ENCODE measurements around the gene CALHM3.

Gene CALHM3

GRCh38 chr10:103502849-103503660, 24.0 kb upstream of the CALHM3 start:
- no peak for TF ChIP-seq CTCF (IDR thresholded peaks at IDR 0.05; ENCODE audit: low read depth, low read length)
- in situ Hi-C loops (cut with HindIII; ENCODE audit: low sequenced_read_pairs): no loop called here
- DNase-seq (ENCODE audit: low read depth, low spot score): no peak
- no peak overlapping the region for H3K4me3 ChIP-seq (ENCODE audit: low read depth, low read length)

- no peak for DNase-seq (ENCODE audit: low read depth, low spot score)
- no peak overlapping the region for H3K4me3 ChIP-seq (ENCODE audit: low read depth, low read length)
- in situ Hi-C loops (cut with HindIII; ENCODE audit: low sequenced_read_pairs): no loop called here
- TF ChIP-seq CTCF (IDR thresholded peaks at IDR 0.05; ENCODE audit: low read depth, low read length): no peak
Measured at GRCh38 chr10:103501186-103501585, 22.1 kb upstream of the CALHM3 start.

GRCh38 chr10:103500481-103500880, 21.4 kb upstream of the CALHM3 start:
- no peak overlapping the region for H3K4me3 ChIP-seq (ENCODE audit: low read depth, low read length)
- in situ Hi-C loops (cut with HindIII; ENCODE audit: low sequenced_read_pairs): no loop called here
- DNase-seq (ENCODE audit: low read depth, low spot score): no peak
- TF ChIP-seq CTCF (IDR thresholded peaks at IDR 0.05; ENCODE audit: low read depth, low read length): no peak

GRCh38 chr10:103499881-103500280, 20.8 kb upstream of the CALHM3 start:
- no peak overlapping the region for H3K4me3 ChIP-seq (ENCODE audit: low read depth, low read length)
- no peak for TF ChIP-seq CTCF (IDR thresholded peaks at IDR 0.05; ENCODE audit: low read depth, low read length)
- in situ Hi-C loops (cut with HindIII; ENCODE audit: low sequenced_read_pairs): no loop called here
- DNase-seq (ENCODE audit: low read depth, low spot score): no peak

GRCh38 chr10:103498936-103499638, 20.0 kb upstream of the CALHM3 start:
- in situ Hi-C loops (cut with HindIII; ENCODE audit: low sequenced_read_pairs): no loop called here
- no peak for DNase-seq (ENCODE audit: low read depth, low spot score)
- no peak for TF ChIP-seq CTCF (IDR thresholded peaks at IDR 0.05; ENCODE audit: low read depth, low read length)
- no peak overlapping the region for H3K4me3 ChIP-seq (ENCODE audit: low read depth, low read length)

- in situ Hi-C loops (cut with HindIII; ENCODE audit: low sequenced_read_pairs): no loop called here
- no peak overlapping the region for H3K4me3 ChIP-seq (ENCODE audit: low read depth, low read length)
- no peak for DNase-seq (ENCODE audit: low read depth, low spot score)
- no peak for TF ChIP-seq CTCF (IDR thresholded peaks at IDR 0.05; ENCODE audit: low read depth, low read length)
Measured at GRCh38 chr10:103497161-103497915, 18.3 kb upstream of the CALHM3 start.
